B cell (primary cell): ENCODE results near the gene PAPOLB. TPM values are rescaled to one million over a fixed set of nuclear protein-coding genes. Genes with fewer than 3 reads are reported as not detected.

Experiments
- ATAC-seq: fragments of 200-7000 bp; cut with Tn5 transposase; one replicate; pipeline ENCODE4 v1.10.0; 2021; ENCODE audit warnings: low read depth, mild to moderate bottlenecking, moderate number of reproducible peaks, moderate library complexity
- CTCF ChIA-PET: fragments of 350-600 bp; sonication (Branson Sonifier 250); formaldehyde crosslinking; loops from one replicate; lab custom pipeline; 2021; ENCODE audit warnings: antibody characterized with exemption, inconsistent platforms; lab: Charles Lee
- POLR2A ChIA-PET: fragments of 350-600 bp; sonication (Branson Sonifier 250); formaldehyde crosslinking; loops from one replicate; lab custom pipeline; 2021; ENCODE audit warnings: antibody characterized with exemption; lab: Charles Lee
- DNase-seq: peaks from one replicate; pipeline ENCODE4 v3.0.0; 2013
- H2AFZ ChIP-seq: 2 replicates; pipeline ENCODE4 v1.6.1; 2012; ENCODE audit warnings: mild to moderate bottlenecking, low read depth, low read length; ENCODE audit not compliant: insufficient read depth, poor library complexity, severe bottlenecking
- H3K27ac ChIP-seq, 2 donors: 1 replicate in 1 of 2; 2 replicates in 1 of 2; pipeline ENCODE4 v1.5.1; 2012 to 2013; ENCODE audit warnings: low read length in 2 of 2, mild to moderate bottlenecking in 2 of 2, moderate library complexity in 1 of 2
- H3K27me3 ChIP-seq, 4 experiments: fragments of 200-600 bp in 1 of 4; sonication (generic) in 1 of 4; replicated peaks in 1 of 4; 1 replicate in 2 of 4; 2 replicates in 2 of 4; pipeline versions ENCODE4 v1.6.1 to v1.7.0; 2013 to 2016; ENCODE audit warnings: low read length in 3 of 4, mild to moderate bottlenecking in 2 of 4, mixed read lengths in 1 of 4, moderate library complexity in 1 of 4; ENCODE audit not compliant: insufficient read depth in 4 of 4, control insufficient read depth in 3 of 4; ENCODE audit errors: control extremely low read depth in 1 of 4
- H3K36me3 ChIP-seq, 2 experiments: replicated peaks in 1 of 2; 1 replicate in 1 of 2; 2 replicates in 1 of 2; pipeline versions ENCODE4 v1.6.1 to v1.7.1; 2013; ENCODE audit warnings: low read length in 1 of 2; ENCODE audit not compliant: insufficient read depth in 2 of 2, control insufficient read depth in 1 of 2; ENCODE audit errors: control extremely low read depth in 1 of 2, extremely low read depth in 1 of 2
- H3K4me1 ChIP-seq, 2 donors: fragments of 200-600 bp in 1 of 2; sonication (generic) in 1 of 2; 1 replicate in 1 of 2; 2 replicates in 1 of 2; pipeline versions ENCODE4 v1.5.1 to v1.6.1; 2013 to 2017; ENCODE audit warnings: low read length in 2 of 2; ENCODE audit not compliant: control insufficient read depth in 2 of 2, insufficient read depth in 2 of 2
- H3K4me2 ChIP-seq: replicated peaks from 2 replicates; pipeline ENCODE3; 2012; ENCODE audit warnings: mild to moderate bottlenecking, low read depth, low read length; ENCODE audit not compliant: poor library complexity, severe bottlenecking
- H3K4me3 ChIP-seq, 5 experiments: fragments of 200-600 bp in 1 of 5; sonication (generic) in 1 of 5; 1 replicate in 3 of 5; 2 replicates in 2 of 5; pipeline versions ENCODE4 v1.5.1 to v1.7.0; 2011 to 2016; ENCODE audit warnings: low read length in 4 of 5, mild to moderate bottlenecking in 4 of 5, low read depth in 2 of 5, control low read depth in 1 of 5, moderate library complexity in 1 of 5; ENCODE audit not compliant: insufficient read depth in 1 of 5; ENCODE audit errors: control extremely low read depth in 1 of 5, extremely low read depth in 1 of 5
- H3K79me2 ChIP-seq: fragments of 200-600 bp; sonication (generic); one replicate; pipeline ENCODE4 v1.6.0; 2016; ENCODE audit warnings: low read length; ENCODE audit not compliant: control insufficient read depth, insufficient read depth
- H3K9ac ChIP-seq: fragments of 200-600 bp; sonication (generic); 2 replicates; pipeline ENCODE4 v1.6.1; 2017; ENCODE audit warnings: mild to moderate bottlenecking, low read length, moderate library complexity
- H3K9me3 ChIP-seq, 3 donors: one replicate each; pipeline versions ENCODE4 v1.6.1 to v1.7.1; 2013; ENCODE audit warnings: low read length in 2 of 3; ENCODE audit not compliant: control insufficient read depth in 2 of 3, insufficient read depth in 1 of 3; ENCODE audit errors: control extremely low read depth in 1 of 3
- H4K20me1 ChIP-seq: 2 replicates; pipeline ENCODE4 v1.6.0; 2012; ENCODE audit warnings: mild to moderate bottlenecking, low read length; ENCODE audit not compliant: insufficient read depth, control insufficient read depth, poor library complexity, severe bottlenecking
- H3K27ac Mint-ChIP-seq: one replicate; pipeline ENCODE4 v1.8.0; 2021; ENCODE audit warnings: mixed read lengths
- H3K27me3 Mint-ChIP-seq: one replicate; pipeline ENCODE4 v1.8.0; 2021; ENCODE audit warnings: mixed read lengths
- H3K4me1 Mint-ChIP-seq: one replicate; pipeline ENCODE4 v1.8.0; 2021; ENCODE audit warnings: mixed read lengths
- H3K4me3 Mint-ChIP-seq: one replicate; pipeline ENCODE4 v1.8.0; 2021; ENCODE audit warnings: mixed read lengths
- H3K9me3 Mint-ChIP-seq: one replicate; pipeline ENCODE4 v1.8.0; 2022; ENCODE audit warnings: mixed read lengths; ENCODE audit not compliant: insufficient read depth
- CTCF ChIP-seq: fragments of 200-600 bp; IDR thresholded peaks from one replicate; pipeline ENCODE4 v1.8.0; 2022; ENCODE audit warnings: antibody characterized with exemption, mild to moderate bottlenecking
- EZH2 ChIP-seq: IDR thresholded peaks from 2 replicates; pipeline ENCODE4 v1.6.1; 2012; ENCODE audit warnings: borderline replicate concordance, low read depth, mild to moderate bottlenecking, moderate library complexity, low read length; ENCODE audit not compliant: insufficient read depth, poor library complexity, severe bottlenecking
- WGBS: methylation state at CpG from one replicate; pipeline ENCODE4 v1.1.5; 2013; ENCODE audit warnings: missing lambda C conversion rate; ENCODE audit not compliant: insufficient coverage; 5-methylcytosine and 5-hydroxymethylcytosine counted together
- intact Hi-C: fragments of 100-400 bp; cut with micrococcal nuclease; formaldehyde crosslinking; loops from one replicate; pipeline ENCODE4 v1.10.0; 2022
- polyA minus RNA-seq: library from RNA; depleted of rRNA, polyadenylated mRNA; stranded (reverse); fragments of >200 nt; gene quantifications from 2 replicates; pipeline ENCODE4 v1.2.3, GENCODE V29; 2012
- polyA plus RNA-seq: library from polyadenylated mRNA; depleted of rRNA; stranded (reverse); fragments of >200 nt; gene quantifications from 2 replicates; pipeline ENCODE4 v1.2.3, GENCODE V29; 2012
- total RNA-seq, 2 donors: library from RNA; stranded (reverse); fragments of 120-200 nt in 1 of 2; gene quantifications; 1 replicate in 1 of 2; 2 replicates in 1 of 2; pipeline versions ENCODE4 v1.2.3 to v1.2.4, GENCODE V29; 2013 to 2022

PAPOLB gene
- 0.07 TPM in 1 of 2 replicates, not detected in the other for total RNA-seq
- total RNA-seq (2013), result 0.05 TPM
- not detected in 2 replicates for polyA plus RNA-seq
- polyA minus RNA-seq, result 0.14 TPM in 1 of 2 replicates, not detected in the other

GRCh38 chr7:4861673-4862072, at the start of gene PAPOLB:
Gene PAPOLB (minus strand): TSS chr7:4862030. CDS start chr7:4861810, 220 bp downstream.
- Histone ChIP-seq H2AFZ (peak within 1 kb of the TSS; percentile 72), H4K20me1 (no peaks in the 10 kb centered on the region), H3K9me3 (peaks cover 0 to 13% (median 1%) of the 10 kb centered on the region in 3 donors), H3K4me2 (peak within 1 kb of the TSS; percentile 67), H3K79me2 (no peaks in the 10 kb centered on the region), H3K9ac (peak within 1 kb of the TSS; percentile 50), H3K27me3 (peaks cover 0 to 15% (median 8%) of the 10 kb centered on the region in 4 experiments), H3K27ac (peak within 1 kb of the TSS; percentile 25 to 50), H3K4me3 (peak within 1 kb of the TSS; percentile 21 to 54 (median 43)), H3K36me3 (no peaks in the 10 kb centered on the region), H3K4me1 (peaks cover 9 to 11% of the 10 kb centered on the region in 2 donors)
- intact Hi-C loops, result no loop called here
- ChIA-PET CTCF (no interaction called here), POLR2A (no interaction called here)
- no peak for TF ChIP-seq EZH2
- no peak for TF ChIP-seq CTCF
- ATAC-seq (peak; percentile 58), DNase-seq (no peak)
- Mint-ChIP-seq H3K4me3 (peak within 1 kb of the TSS; percentile 70), H3K27ac (peak within 1 kb of the TSS; percentile 66), H3K9me3 (peaks cover 2% of the 10 kb centered on the region), H3K4me1 (peaks cover 4% of the 10 kb centered on the region), H3K27me3 (peaks cover 50% of the 10 kb centered on the region)
- WGBS, result 23% methylated on average over 39 of the region's 46 CpGs

GRCh38 chr7:4911111-4911828, 49.4 kb upstream of the PAPOLB start:
- Mint-ChIP-seq H3K4me1 (no peaks in the 10 kb centered on the region), H3K27ac (no peak overlapping the region), H3K27me3 (no peaks in the 10 kb centered on the region), H3K9me3 (peaks cover 2% of the 10 kb centered on the region), H3K4me3 (no peak overlapping the region)
- DNase-seq (no peak), ATAC-seq (no peak)
- 79% methylated on average over 13 of the region's 20 CpGs for WGBS
- no peak overlapping the region for H3K27ac ChIP-seq
- H4K20me1 ChIP-seq, result no peaks in the 10 kb centered on the region
- H3K9me3 ChIP-seq, result peaks cover 0 to 18% (median 0%) of the 10 kb centered on the region in 3 donors
- H2AFZ ChIP-seq, result no peak overlapping the region
- intact Hi-C loops, result no loop called here
- H3K9ac ChIP-seq, result no peak overlapping the region
- no peaks in the 10 kb centered on the region for H3K79me2 ChIP-seq
- H3K4me3 ChIP-seq, result no peak overlapping the region
- POLR2A ChIA-PET, result no interaction called here
- no peaks in the 10 kb centered on the region for H3K36me3 ChIP-seq
- no peaks in the 10 kb centered on the region for H3K4me1 ChIP-seq
- CTCF ChIA-PET, result no interaction called here
- H3K4me2 ChIP-seq, result no peak overlapping the region
- no peaks in the 10 kb centered on the region for H3K27me3 ChIP-seq
- no peak for TF ChIP-seq CTCF
- TF ChIP-seq EZH2, result no peak
